ENCODE results near the gene SLX9. TPM values are rescaled to one million over a fixed set of nuclear protein-coding genes. Genes with fewer than 3 reads are reported as not detected.

The SLX9 gene
- total RNA-seq, 2 donors from 2014 or later: 21.4 to 24.8 TPM

DNA sequence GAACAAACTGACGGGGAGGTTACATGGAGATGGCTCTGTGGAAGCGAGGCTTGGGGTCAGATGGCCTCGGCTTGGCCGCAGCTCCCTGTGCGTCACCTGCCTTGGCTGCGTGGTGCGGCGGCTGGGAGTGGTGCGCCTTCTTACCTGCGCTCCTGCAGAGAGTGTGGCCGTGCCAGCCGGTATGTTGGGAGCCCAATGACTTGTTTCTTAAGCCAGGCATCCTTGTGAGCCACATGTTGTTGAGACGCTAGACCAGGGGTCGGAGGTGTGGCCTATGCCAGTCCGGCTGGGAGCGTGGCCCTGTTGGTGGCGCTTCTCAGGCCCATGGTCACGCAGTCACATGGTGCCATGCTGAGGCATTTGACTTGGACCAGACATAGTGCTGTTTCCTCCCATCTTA is 10.5 kb downstream of the SLX9 start:
- no peak for DNase-seq (ENCODE audit: low spot score)
- TF ChIP-seq, protein P1, sequence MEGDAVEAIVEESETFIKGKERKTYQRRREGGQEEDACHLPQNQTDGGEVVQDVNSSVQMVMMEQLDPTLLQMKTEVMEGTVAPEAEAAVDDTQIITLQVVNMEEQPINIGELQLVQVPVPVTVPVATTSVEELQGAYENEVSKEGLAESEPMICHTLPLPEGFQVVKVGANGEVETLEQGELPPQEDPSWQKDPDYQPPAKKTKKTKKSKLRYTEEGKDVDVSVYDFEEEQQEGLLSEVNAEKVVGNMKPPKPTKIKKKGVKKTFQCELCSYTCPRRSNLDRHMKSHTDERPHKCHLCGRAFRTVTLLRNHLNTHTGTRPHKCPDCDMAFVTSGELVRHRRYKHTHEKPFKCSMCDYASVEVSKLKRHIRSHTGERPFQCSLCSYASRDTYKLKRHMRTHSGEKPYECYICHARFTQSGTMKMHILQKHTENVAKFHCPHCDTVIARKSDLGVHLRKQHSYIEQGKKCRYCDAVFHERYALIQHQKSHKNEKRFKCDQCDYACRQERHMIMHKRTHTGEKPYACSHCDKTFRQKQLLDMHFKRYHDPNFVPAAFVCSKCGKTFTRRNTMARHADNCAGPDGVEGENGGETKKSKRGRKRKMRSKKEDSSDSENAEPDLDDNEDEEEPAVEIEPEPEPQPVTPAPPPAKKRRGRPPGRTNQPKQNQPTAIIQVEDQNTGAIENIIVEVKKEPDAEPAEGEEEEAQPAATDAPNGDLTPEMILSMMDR (IDR thresholded peaks at IDR 0.05): no peak
- TF ChIP-seq POLR2AphosphoS5 (IDR thresholded peaks at IDR 0.05) (no peak), POLR2A (IDR thresholded peaks at IDR 0.05) (no peak)

DNA sequence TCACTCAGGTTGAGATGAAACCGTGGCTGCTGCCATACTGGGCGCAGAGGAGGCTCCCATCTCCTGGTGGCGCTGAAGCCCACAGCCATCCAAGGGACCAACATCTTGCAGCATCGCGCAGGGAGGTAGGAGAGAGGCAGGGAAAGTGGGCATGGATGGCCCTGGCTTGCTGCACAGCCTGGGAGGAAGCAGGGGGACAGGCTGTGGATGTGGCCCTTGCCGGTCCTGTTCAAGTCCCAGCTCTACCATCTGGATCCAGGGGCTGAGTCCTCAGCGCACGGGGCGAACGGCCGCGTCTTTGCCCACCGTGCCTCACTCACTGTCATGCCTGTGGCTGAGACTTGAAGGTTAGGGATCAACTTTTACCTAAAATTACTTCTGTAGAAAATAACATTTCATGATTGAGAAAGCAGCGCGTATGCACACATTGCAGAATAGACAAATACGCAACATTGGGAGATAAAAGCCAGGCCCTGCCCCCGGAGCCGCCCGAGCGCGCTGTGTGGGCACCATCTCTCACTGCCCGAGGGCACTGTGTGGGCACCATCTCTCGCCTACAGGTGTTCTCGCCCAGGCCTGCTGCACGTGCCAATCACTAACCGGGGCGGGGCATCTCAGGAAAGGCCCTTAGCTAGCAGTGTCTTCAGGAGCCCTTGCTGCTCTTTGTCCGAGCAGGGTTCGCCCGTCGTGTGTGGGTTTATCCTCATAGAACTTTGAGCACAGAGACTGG is 11.5 kb downstream of the SLX9 start:
- no peak overlapping the region for H3K4me3 ChIP-seq
- intact Hi-C loops (cut with DNase I): loop anchor here (2.0 to 10.0 kb wide), 3 partner anchors 175 to 483 kb away; no protein-coding TSS in a partner anchor
- no peak for DNase-seq (ENCODE audit: low spot score)
- 92% methylated on average over 31 of the region's 31 CpGs for WGBS
- H3K9me3 ChIP-seq: no peaks in the 10 kb centered on the region
- no peak overlapping the region for H3K27ac ChIP-seq
- no peaks in the 10 kb centered on the region for H3K27me3 ChIP-seq (replicated peaks; ENCODE audit: insufficient read depth)
- TF ChIP-seq POLR2AphosphoS5 (IDR thresholded peaks at IDR 0.05): no peak
- TF ChIP-seq POLR2A (IDR thresholded peaks at IDR 0.05): no peak
- TF ChIP-seq, protein P1 (IDR thresholded peaks at IDR 0.05): no peak
- H3K4me1 ChIP-seq (replicated peaks): no peaks in the 10 kb centered on the region
- no peaks in the 10 kb centered on the region for H3K36me3 ChIP-seq

More for the DNA sequence above, 10.5 kb downstream of the SLX9 start:
- no peaks in the 10 kb centered on the region for H3K36me3 ChIP-seq
- WGBS: 91% methylated on average over 18 of the region's 18 CpGs
- intact Hi-C loops (cut with DNase I): loop anchor here (2.0 to 10.0 kb wide), 3 partner anchors 176 to 484 kb away; no protein-coding TSS in a partner anchor
- no peak overlapping the region for H3K4me3 ChIP-seq
- H3K9me3 ChIP-seq: no peaks in the 10 kb centered on the region
- no peak overlapping the region for H3K27ac ChIP-seq
- H3K4me1 ChIP-seq (replicated peaks): no peaks in the 10 kb centered on the region
- H3K27me3 ChIP-seq (replicated peaks; ENCODE audit: insufficient read depth): no peaks in the 10 kb centered on the region

DNA sequence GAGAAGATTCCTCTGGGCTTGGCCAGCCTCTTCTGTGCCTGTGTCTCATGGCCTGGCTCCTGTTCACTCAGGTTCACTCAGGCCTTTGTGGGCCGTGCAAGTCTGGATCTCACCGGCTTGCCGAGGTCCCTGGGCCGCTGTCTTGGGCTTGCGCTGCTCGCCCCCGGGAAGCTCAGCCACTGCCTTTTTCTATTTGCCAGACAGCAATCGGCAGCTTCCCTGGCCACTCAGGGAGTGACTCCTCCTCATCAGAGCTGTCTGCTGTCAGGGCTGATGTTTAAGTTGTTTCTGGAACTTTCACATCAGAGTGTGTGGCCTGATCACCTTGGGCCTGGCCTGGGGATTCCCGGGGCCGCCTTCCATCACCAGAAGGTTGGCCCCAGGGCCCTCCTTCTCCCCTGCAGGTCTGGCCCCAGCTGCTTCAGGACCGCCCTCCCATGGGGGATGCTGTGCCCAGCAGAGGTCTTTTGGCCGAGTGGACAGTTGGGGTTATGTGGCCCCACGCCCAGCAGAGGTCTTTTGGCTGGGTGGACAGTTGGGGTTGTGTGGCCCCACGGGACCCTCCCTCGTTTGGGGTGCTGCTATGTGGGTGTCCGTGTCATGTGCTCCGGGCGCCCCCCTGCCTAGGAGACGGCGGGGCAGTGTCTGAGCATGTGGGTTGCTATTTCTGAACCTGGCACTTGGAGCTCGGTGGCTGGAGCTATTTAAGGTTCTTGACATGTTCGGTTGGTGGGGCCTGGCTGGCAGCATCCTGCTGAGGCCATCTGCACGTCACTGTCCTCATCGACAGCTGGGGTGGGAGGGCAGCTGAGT is 12.5 kb downstream of the SLX9 start:
- intact Hi-C loops (cut with DNase I): loop anchor here (10.0 kb wide), 1 partner anchor 482 kb away; no protein-coding TSS in a partner anchor
- DNase-seq (ENCODE audit: low spot score): no peak
- WGBS: 88% methylated on average over 23 of the region's 24 CpGs

DNA sequence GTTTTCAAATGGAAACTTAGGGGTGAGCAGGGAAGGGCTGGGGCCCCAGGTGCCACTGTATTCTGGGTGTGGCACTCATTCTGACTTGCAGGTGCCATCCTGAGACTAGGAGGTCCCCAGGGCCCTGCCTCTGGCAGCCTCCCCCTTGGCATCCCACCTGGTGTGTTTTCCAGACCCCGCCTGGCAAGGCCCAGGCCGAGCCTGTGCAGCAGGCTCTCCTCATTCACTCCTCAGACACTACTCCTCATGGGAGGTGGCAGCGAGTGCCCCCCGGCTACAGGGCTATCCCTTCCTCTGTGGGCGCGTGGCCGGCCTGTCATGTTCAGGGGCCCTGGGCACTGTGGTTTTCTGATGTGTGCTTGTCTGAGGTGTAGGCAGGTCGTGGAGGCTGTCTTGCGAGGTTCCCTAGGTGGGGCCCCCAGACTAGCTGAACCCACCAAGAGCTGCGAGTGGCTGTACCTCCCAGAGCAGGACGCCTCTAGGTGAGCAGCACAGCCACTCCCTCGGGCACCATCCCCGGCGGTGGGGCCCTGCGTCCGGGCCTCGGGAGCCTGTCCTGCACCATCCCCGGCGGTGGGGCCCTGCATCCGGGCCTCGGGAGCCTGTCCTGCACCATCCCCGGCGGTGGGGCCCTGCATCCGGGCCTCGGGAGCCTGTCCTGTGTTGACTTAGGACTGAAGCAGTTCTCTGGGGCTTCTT is 13.2 kb downstream of the SLX9 start:
- Histone ChIP-seq H3K27me3 (replicated peaks; ENCODE audit: insufficient read depth) (no peaks in the 10 kb centered on the region), H3K36me3 (no peaks in the 10 kb centered on the region), H3K9me3 (no peaks in the 10 kb centered on the region), H3K27ac (no peak overlapping the region), H3K4me3 (no peak overlapping the region), H3K4me1 (replicated peaks) (no peaks in the 10 kb centered on the region)
- intact Hi-C loops (cut with DNase I): loop anchor here (10.0 kb wide), 1 partner anchor 482 kb away; no protein-coding TSS in a partner anchor
- WGBS: 92% methylated on average over 18 of the region's 25 CpGs
- TF ChIP-seq POLR2A (IDR thresholded peaks at IDR 0.05): no peak
- no peak for TF ChIP-seq POLR2AphosphoS5 (IDR thresholded peaks at IDR 0.05)
- TF ChIP-seq, protein P1 (IDR thresholded peaks at IDR 0.05): no peak
- DNase-seq (ENCODE audit: low spot score): no peak

More for the DNA sequence above, 12.5 kb downstream of the SLX9 start:
- H3K27me3 ChIP-seq (replicated peaks; ENCODE audit: insufficient read depth): no peaks in the 10 kb centered on the region
- no peaks in the 10 kb centered on the region for H3K36me3 ChIP-seq
- TF ChIP-seq POLR2AphosphoS5 (IDR thresholded peaks at IDR 0.05) (no peak), POLR2A (IDR thresholded peaks at IDR 0.05) (no peak)
- TF ChIP-seq, protein P1 (IDR thresholded peaks at IDR 0.05): no peak
- H3K27ac ChIP-seq: no peak overlapping the region
- no peaks in the 10 kb centered on the region for H3K9me3 ChIP-seq
- H3K4me3 ChIP-seq: no peak overlapping the region
- H3K4me1 ChIP-seq (replicated peaks): no peaks in the 10 kb centered on the region
